H1 (cell line): Measurements from ENCODE around the gene RIMS1. TPM values are rescaled to one million over a fixed set of nuclear protein-coding genes. Genes with fewer than 3 reads are reported as not detected.

Source experiments
- CTCF ChIA-PET: fragments of 300-600 bp; sonication (Branson Sonifier 250); formaldehyde crosslinking; loops from one replicate; lab custom pipeline; 2021; ENCODE audit not compliant: partially characterized antibody; lab: Charles Lee
- POLR2A ChIA-PET: fragments of 300-600 bp; sonication (Branson Sonifier 250); formaldehyde crosslinking; loops from one replicate; lab custom pipeline; 2021; ENCODE audit warnings: inconsistent platforms; ENCODE audit not compliant: partially characterized antibody; lab: Charles Lee
- DNase-seq, 2 experiments: peaks; one replicate each; pipeline versions ENCODE4 v3.0.0 to v3.0.0-alpha.2; 2010 to 2022; ENCODE audit warnings: low spot score in 2 of 2, low read depth in 1 of 2, mixed read lengths in 1 of 2
- FAIRE-seq: peaks from 2 replicates; lab custom pipeline; 2011; peaks lifted over from hg19 to GRCh38; lab: Jason Lieb, UNC
- H2AFZ ChIP-seq: 2 replicates; pipeline ENCODE4 v1.8.1; 2012; ENCODE audit warnings: low read length, inconsistent platforms
- H2AK5ac ChIP-seq: 2 replicates; pipeline ENCODE4 v1.6.1; 2013; ENCODE audit warnings: low read depth, low read length
- H2BK120ac ChIP-seq: replicated peaks from 2 replicates; pipeline ENCODE3; 2013; ENCODE audit warnings: low read depth, low read length, inconsistent platforms
- H2BK12ac ChIP-seq: 2 replicates; pipeline ENCODE4 v1.6.1; 2013; ENCODE audit warnings: low read depth, low read length
- H2BK15ac ChIP-seq: 2 replicates; pipeline ENCODE4 v1.6.1; 2013; ENCODE audit warnings: low read length
- H2BK20ac ChIP-seq: 2 replicates; pipeline ENCODE4 v1.6.1; 2013; ENCODE audit warnings: low read length
- H2BK5ac ChIP-seq: 2 replicates; pipeline ENCODE4 v1.6.1; 2013; ENCODE audit warnings: low read depth, low read length
- H3K14ac ChIP-seq: 2 replicates; pipeline ENCODE4 v1.6.1; 2013; ENCODE audit warnings: inconsistent platforms; ENCODE audit not compliant: insufficient read length
- H3K18ac ChIP-seq: 2 replicates; pipeline ENCODE4 v1.6.1; 2013; ENCODE audit warnings: low read length; ENCODE audit errors: extremely low read depth
- H3K23ac ChIP-seq: 2 replicates; pipeline ENCODE4 v1.6.1; 2013; ENCODE audit warnings: inconsistent platforms; ENCODE audit not compliant: insufficient read length
- H3K23me2 ChIP-seq: 2 replicates; pipeline ENCODE4 v1.6.1; 2013; ENCODE audit warnings: low read depth, low read length
- H3K27ac ChIP-seq: 2 replicates; pipeline ENCODE4 v1.6.1; 2011; ENCODE audit warnings: low read depth, low read length, inconsistent platforms
- H3K27me3 ChIP-seq, 4 experiments: replicated peaks in 1 of 4; 1 replicate in 1 of 4; 2 replicates in 3 of 4; pipeline versions ENCODE4 v1.6.1 to v1.8.1; 2011 to 2013; ENCODE audit warnings: low read length in 3 of 4, mild to moderate bottlenecking in 3 of 4, inconsistent platforms in 2 of 4, mixed read lengths in 2 of 4, moderate library complexity in 1 of 4; ENCODE audit not compliant: control insufficient read depth in 3 of 4, insufficient read depth in 3 of 4; ENCODE audit errors: extremely low read depth in 1 of 4
- H3K36me3 ChIP-seq, 4 experiments: 2 replicates each; pipeline versions ENCODE4 v1.6.1 to v1.8.1; 2011 to 2013; ENCODE audit warnings: mild to moderate bottlenecking in 4 of 4, low read length in 3 of 4, moderate library complexity in 2 of 4, control low read depth in 1 of 4, inconsistent platforms in 1 of 4; ENCODE audit not compliant: insufficient read depth in 4 of 4, control insufficient read depth in 2 of 4
- H3K4ac ChIP-seq: replicated peaks from 2 replicates; pipeline ENCODE3; 2013; ENCODE audit warnings: low read length, low read depth, mixed read lengths, inconsistent platforms; ENCODE audit not compliant: insufficient read length
- H3K4me1 ChIP-seq, 4 experiments: replicated peaks in 1 of 4; 1 replicate in 1 of 4; 2 replicates in 3 of 4; pipeline versions ENCODE4 v1.6.1 to v1.8.1; 2011 to 2013; ENCODE audit warnings: low read length in 3 of 4, inconsistent platforms in 2 of 4, mixed read lengths in 1 of 4; ENCODE audit not compliant: insufficient read depth in 4 of 4, control insufficient read depth in 3 of 4
- H3K4me2 ChIP-seq, 2 experiments: 2 replicates each; pipeline versions ENCODE4 v1.6.1 to v1.8.1; 2011 to 2013; ENCODE audit warnings: low read depth in 2 of 2, low read length in 2 of 2, control low read depth in 1 of 2, inconsistent platforms in 1 of 2, mild to moderate bottlenecking in 1 of 2; ENCODE audit not compliant: insufficient read depth in 1 of 2
- H3K4me3 ChIP-seq, 4 experiments: fragments of 200-600, 300-600 bp in 1 of 4; sonication (generic), shearing (Covaris generic), sonication (Bioruptor Twin) in 1 of 4; 2 replicates each; pipeline versions ENCODE4 v1.5.1 to v1.8.1; 2011 to 2016; ENCODE audit warnings: low read length in 4 of 4, low read depth in 3 of 4, control low read depth in 2 of 4, inconsistent platforms in 2 of 4, mild to moderate bottlenecking in 2 of 4, mixed read lengths in 1 of 4, moderate library complexity in 1 of 4; ENCODE audit not compliant: insufficient read depth in 2 of 4; ENCODE audit errors: extremely low read depth in 1 of 4
- H3K56ac ChIP-seq: replicated peaks from 2 replicates; pipeline ENCODE3; 2013; ENCODE audit warnings: low read depth, mild to moderate bottlenecking, mixed read lengths, low read length, inconsistent platforms; ENCODE audit not compliant: insufficient read length
- H3K79me1 ChIP-seq: 2 replicates; pipeline ENCODE4 v1.6.1; 2013; ENCODE audit warnings: low read depth, low read length, control low read depth
- H3K79me2 ChIP-seq, 2 experiments: 2 replicates each; pipeline versions ENCODE4 v1.6.1 to v1.8.1; 2012 to 2013; ENCODE audit warnings: low read length in 2 of 2, mild to moderate bottlenecking in 2 of 2, inconsistent platforms in 1 of 2; ENCODE audit not compliant: insufficient read depth in 2 of 2, control insufficient read depth in 1 of 2
- H3K9ac ChIP-seq, 4 experiments: replicated peaks in 1 of 4; 1 replicate in 1 of 4; 2 replicates in 3 of 4; pipeline versions ENCODE4 v1.6.1 to v1.8.1; 2011 to 2013; ENCODE audit warnings: low read depth in 3 of 4, low read length in 3 of 4, control low read depth in 2 of 4, mild to moderate bottlenecking in 2 of 4, moderate library complexity in 2 of 4, inconsistent platforms in 1 of 4; ENCODE audit errors: extremely low read depth in 1 of 4
- H3K9me3 ChIP-seq, 2 experiments: 2 replicates each; pipeline versions ENCODE4 v1.6.1 to v1.8.1; 2012 to 2013; ENCODE audit warnings: mild to moderate bottlenecking in 2 of 2, moderate library complexity in 2 of 2, control low read depth in 1 of 2, inconsistent platforms in 1 of 2, low read depth in 1 of 2, low read length in 1 of 2, mixed read lengths in 1 of 2; ENCODE audit not compliant: insufficient read depth in 2 of 2
- H4K20me1 ChIP-seq, 2 experiments: replicated peaks in 1 of 2; 2 replicates each; pipeline versions ENCODE3 to v1.8.1; 2011 to 2013; ENCODE audit warnings: inconsistent platforms in 2 of 2, low read length in 2 of 2, mild to moderate bottlenecking in 1 of 2; ENCODE audit not compliant: insufficient read depth in 2 of 2, control insufficient read depth in 1 of 2
- H4K5ac ChIP-seq: 2 replicates; pipeline ENCODE4 v1.6.1; 2013; ENCODE audit warnings: low read length, low read depth, mixed read lengths, inconsistent platforms; ENCODE audit not compliant: insufficient read length
- H4K8ac ChIP-seq: 2 replicates; pipeline ENCODE4 v1.8.0; 2013; ENCODE audit warnings: mild to moderate bottlenecking, moderate library complexity, low read length, inconsistent platforms; ENCODE audit not compliant: insufficient read depth; ENCODE audit errors: extremely low read depth
- H4K91ac ChIP-seq: replicated peaks from 2 replicates; pipeline ENCODE3; 2013; ENCODE audit warnings: low read length, mixed read lengths, inconsistent platforms; ENCODE audit not compliant: insufficient read length
- CHD2 ChIP-seq: IDR thresholded peaks from 2 replicates; pipeline ENCODE4 v1.6.1; 2012; ENCODE audit warnings: low read length, improper control_type of control experiment
- CREB1 ChIP-seq: IDR thresholded peaks from 2 replicates; pipeline ENCODE4 v1.6.1; 2012; ENCODE audit warnings: inconsistent platforms
- CTBP2 ChIP-seq: IDR thresholded peaks from 2 replicates; pipeline ENCODE4 v1.7.0; 2011; ENCODE audit warnings: borderline replicate concordance, mild to moderate bottlenecking, moderate library complexity, mixed read lengths, low read length; ENCODE audit not compliant: insufficient read depth, insufficient read length
- CTCF ChIP-seq, 3 experiments: IDR thresholded peaks; 1 replicate in 2 of 3; 2 replicates in 1 of 3; pipeline versions ENCODE4 v1.5.1 to v1.6.1; 2011; ENCODE audit warnings: low read length in 3 of 3, mild to moderate bottlenecking in 3 of 3, inconsistent platforms in 2 of 3, low read depth in 1 of 3, moderate library complexity in 1 of 3; ENCODE audit not compliant: insufficient read depth in 1 of 3; ENCODE audit errors: control extremely low read depth in 1 of 3
- EP300 ChIP-seq, 2 experiments: IDR thresholded peaks; 1 replicate in 1 of 2; 2 replicates in 1 of 2; pipeline ENCODE4 v1.6.1; 2011 to 2012; ENCODE audit warnings: low read depth in 2 of 2, low read length in 2 of 2, mild to moderate bottlenecking in 2 of 2, borderline replicate concordance in 1 of 2, inconsistent platforms in 1 of 2, moderate library complexity in 1 of 2
- GTF2F1 ChIP-seq: IDR thresholded peaks from 2 replicates; pipeline ENCODE4 v1.6.1; 2012; ENCODE audit warnings: low read depth, low read length, improper control_type of control experiment, borderline replicate concordance
- HDAC6 ChIP-seq: IDR thresholded peaks from one replicate; pipeline ENCODE4 v1.7.1; 2012; ENCODE audit warnings: low read depth, mild to moderate bottlenecking, inconsistent platforms, low read length, moderate library complexity
- MAX ChIP-seq: IDR thresholded peaks from 2 replicates; pipeline ENCODE4 v1.6.1; 2012; ENCODE audit warnings: inconsistent platforms
- SP4 ChIP-seq: IDR thresholded peaks from 2 replicates; pipeline ENCODE4 v1.6.1; 2012; ENCODE audit warnings: low read length, inconsistent platforms
- SUZ12 ChIP-seq: fragments of 200-600 bp; sonication (generic); IDR thresholded peaks from 2 replicates; pipeline ENCODE4 v1.6.1; 2012; ENCODE audit warnings: mild to moderate bottlenecking, inconsistent platforms, low read length, moderate library complexity, mixed read lengths
- USF2 ChIP-seq: IDR thresholded peaks from 2 replicates; pipeline ENCODE4 v1.6.1; 2011; ENCODE audit warnings: low read length, improper control_type of control experiment
- WGBS, 2 experiments: shearing (Covaris generic) in 1 of 2; methylation state at CpG; one replicate each; pipeline versions ENCODE4 v1.1.6 to v1.1.7; 2013 to 2015; ENCODE audit warnings: low lambda C conversion rate in 2 of 2, mixed read lengths in 2 of 2, inconsistent platforms in 1 of 2, low coverage in 1 of 2, missing lambda C conversion rate in 1 of 2; ENCODE audit not compliant: insufficient replicate concordance in 2 of 2, insufficient coverage in 1 of 2, insufficient read length in 1 of 2; ENCODE audit errors: extremely low coverage in 1 of 2, missing lambda C conversion rate in 1 of 2; 5-methylcytosine and 5-hydroxymethylcytosine counted together
- polyA plus RNA-seq, 7 experiments: library from polyadenylated mRNA; depleted of rRNA in 3 of 7; stranded (reverse) in 5 of 7; unstranded in 2 of 7; fragments of >200 nt in 5 of 7; fragments of 200-250 nt in 2 of 7; gene quantifications; 1 replicate in 5 of 7; 2 replicates in 1 of 7; 4 replicates in 1 of 7; pipeline versions ENCODE4 v1.2.1 to v1.2.3, GENCODE V29; 2011 to 2013; ENCODE audit warnings: missing spikeins in 2 of 7, mixed read lengths in 2 of 7
- total RNA-seq: library from RNA; stranded (reverse); fragmentation: NEBNext Ultra II Directional; extraction: Animal tissue kit (Norgen Biotek cat#: 25700); gene quantifications from 2 replicates; pipeline ENCODE4 v1.2.1, GENCODE V29; 2021

RIMS1 gene
- total and polyA plus RNA-seq, 2 of the 8 experiments (the other 6 are each of a cell fraction or from before 2014, with no cell fraction given): 0.63 to 2.3 TPM

- Histone ChIP-seq H4K91ac (no peak overlapping the region), H4K20me1 (no peaks in the 10 kb centered on the region), H3K23ac (no peak overlapping the region), H3K14ac (no peak overlapping the region), H3K9ac (no peak overlapping the region), H2BK120ac (no peak overlapping the region), H3K36me3 (no peaks in the 10 kb centered on the region), H2AFZ (no peak overlapping the region), H3K79me2 (no peaks in the 10 kb centered on the region), H3K9me3 (no peaks in the 10 kb centered on the region), H2BK15ac (no peak overlapping the region), H2AK5ac (no peak overlapping the region), H3K27me3 (no peaks in the 10 kb centered on the region), H2BK12ac (no peak overlapping the region), H2BK20ac (no peak overlapping the region), H4K8ac (no peak overlapping the region), H3K79me1 (no peaks in the 10 kb centered on the region), H3K4me1 (no peaks in the 10 kb centered on the region), H3K4ac (no peak overlapping the region), H3K4me3 (no peak overlapping the region), H3K23me2 (no peaks in the 10 kb centered on the region; the same call in 1 of the 2 replicates), H3K27ac (no peak overlapping the region), H2BK5ac (no peak overlapping the region), H4K5ac (no peak overlapping the region), H3K56ac (no peak overlapping the region), H3K4me2 (no peak overlapping the region), H3K18ac (no peak overlapping the region)
- DNase-seq (no peak), FAIRE-seq (no peak)
- ChIA-PET CTCF (no interaction called here), POLR2A (no interaction called here)
- WGBS, 2 experiments: 89% methylated on average over 1 of the region's 1 CpG; no CpG with 5 or more reads in 1 of the 2 experiments
- TF ChIP-seq GTF2F1 (no peak), CTCF (IDR thresholded peaks at IDR 0.05; ENCODE audit: control extremely low read depth in 1 of 3, insufficient read depth in 1 of 3, low read depth in 1 of 3, low read length in 3 of 3) (no peak), HDAC6 (no peak), SP4 (no peak), EP300 (IDR thresholded peaks at IDR 0.05; ENCODE audit: borderline replicate concordance in 1 of 2, low read depth in 2 of 2, low read length in 2 of 2) (no peak), CTBP2 (no peak), USF2 (no peak), SUZ12 (no peak), CREB1 (no peak), CHD2 (no peak), MAX (no peak)
Measured at GRCh38 chr6:71983131-71983530, 96.8 kb downstream of the RIMS1 start.
